Breast epithelium (tissue), 3 donors: ENCODE results near the gene DNAJB7.
"Not testable (repeated sequence)": the region's sequence is repeated elsewhere in the genome, so short reads cannot be mapped to it uniquely, and the experiment has no call there.

Experiments used
- POLR2A ChIP-seq: fragments of 450-650 bp; IDR thresholded peaks from one replicate; pipeline ENCODE4 v1.6.1; 2016; ENCODE audit warnings: antibody characterized with exemption, mild to moderate bottlenecking, moderate library complexity
- TF ChIP-seq, protein P1 (sequence below), 3 donors: fragments of 450-650 bp; IDR thresholded peaks; one replicate each; pipeline ENCODE4 v1.5.1; 2016 to 2017; ENCODE audit warnings: antibody characterized with exemption in 3 of 3, mild to moderate bottlenecking in 3 of 3, moderate library complexity in 3 of 3

DNA sequence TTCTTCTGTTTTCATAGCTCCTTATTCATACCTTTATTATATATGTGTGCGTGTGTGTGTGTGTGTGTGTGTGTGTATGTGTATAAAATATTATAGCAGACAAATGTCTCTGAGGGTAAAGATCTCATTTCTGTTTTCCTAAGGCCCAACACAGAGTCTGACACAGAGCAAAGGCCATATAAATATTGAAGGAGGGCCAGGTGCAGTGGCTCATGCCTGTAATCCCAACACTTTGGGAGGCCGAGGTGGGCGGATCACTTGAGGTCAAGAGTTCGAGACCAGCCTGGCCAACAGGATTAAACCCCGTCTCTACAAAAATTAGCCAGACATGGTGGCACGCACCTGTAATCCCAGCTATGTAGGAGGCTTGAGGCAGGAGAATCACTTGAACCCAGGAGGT is 6.5 kb upstream of the DNAJB7 start:
- not testable (repeated sequence) for TF ChIP-seq POLR2A
- TF ChIP-seq, protein P1, sequence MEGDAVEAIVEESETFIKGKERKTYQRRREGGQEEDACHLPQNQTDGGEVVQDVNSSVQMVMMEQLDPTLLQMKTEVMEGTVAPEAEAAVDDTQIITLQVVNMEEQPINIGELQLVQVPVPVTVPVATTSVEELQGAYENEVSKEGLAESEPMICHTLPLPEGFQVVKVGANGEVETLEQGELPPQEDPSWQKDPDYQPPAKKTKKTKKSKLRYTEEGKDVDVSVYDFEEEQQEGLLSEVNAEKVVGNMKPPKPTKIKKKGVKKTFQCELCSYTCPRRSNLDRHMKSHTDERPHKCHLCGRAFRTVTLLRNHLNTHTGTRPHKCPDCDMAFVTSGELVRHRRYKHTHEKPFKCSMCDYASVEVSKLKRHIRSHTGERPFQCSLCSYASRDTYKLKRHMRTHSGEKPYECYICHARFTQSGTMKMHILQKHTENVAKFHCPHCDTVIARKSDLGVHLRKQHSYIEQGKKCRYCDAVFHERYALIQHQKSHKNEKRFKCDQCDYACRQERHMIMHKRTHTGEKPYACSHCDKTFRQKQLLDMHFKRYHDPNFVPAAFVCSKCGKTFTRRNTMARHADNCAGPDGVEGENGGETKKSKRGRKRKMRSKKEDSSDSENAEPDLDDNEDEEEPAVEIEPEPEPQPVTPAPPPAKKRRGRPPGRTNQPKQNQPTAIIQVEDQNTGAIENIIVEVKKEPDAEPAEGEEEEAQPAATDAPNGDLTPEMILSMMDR (IDR thresholded peaks at IDR 0.05) = not testable (repeated sequence)
